Lung (tissue), 12 donors: ENCODE data around the gene ZBTB7B. TPM values are rescaled to one million over a fixed set of nuclear protein-coding genes. Genes with fewer than 3 reads are reported as not detected.

Experiments
- ATAC-seq: fragments of 200-7000 bp; cut with Tn5 transposase; one replicate; pipeline ENCODE4 v1.9.1; 2020; ENCODE audit warnings: moderate number of reproducible peaks; ENCODE audit not compliant: insufficient read depth, low FRiP score
- DNase-seq, 3 donors: peaks; one replicate each; pipeline ENCODE4 v3.0.0-alpha.2; 2013 to 2017
- H3K27ac ChIP-seq, 2 donors: one replicate each; pipeline ENCODE4 v1.5.1; 2013; ENCODE audit warnings: mild to moderate bottlenecking in 2 of 2, moderate library complexity in 2 of 2, control low read depth in 1 of 2, inconsistent platforms in 1 of 2, low read depth in 1 of 2, low read length in 1 of 2
- H3K27me3 ChIP-seq, 3 donors: one replicate each; pipeline ENCODE4 v1.5.1; 2013; ENCODE audit warnings: low read length in 2 of 3; ENCODE audit not compliant: control insufficient read depth in 3 of 3, insufficient read depth in 3 of 3
- H3K36me3 ChIP-seq, 4 donors: one replicate each; pipeline ENCODE4 v1.5.1; 2013; ENCODE audit warnings: low read length in 4 of 4, mild to moderate bottlenecking in 1 of 4, moderate library complexity in 1 of 4; ENCODE audit not compliant: control insufficient read depth in 4 of 4, insufficient read depth in 4 of 4
- H3K4me1 ChIP-seq, 5 donors: one replicate each; pipeline ENCODE4 v1.5.1; 2013; ENCODE audit warnings: low read length in 5 of 5, mild to moderate bottlenecking in 2 of 5, moderate library complexity in 1 of 5; ENCODE audit not compliant: control insufficient read depth in 5 of 5, insufficient read depth in 5 of 5
- H3K4me3 ChIP-seq: one replicate; pipeline ENCODE4 v1.5.1; 2013; ENCODE audit warnings: mild to moderate bottlenecking, control low read depth, moderate library complexity
- H3K9ac ChIP-seq, 2 donors: one replicate each; pipeline ENCODE4 v1.5.1; 2013; ENCODE audit warnings: low read length in 2 of 2, control low read depth in 1 of 2; ENCODE audit not compliant: insufficient read depth in 1 of 2
- H3K9me3 ChIP-seq, 4 donors: one replicate each; pipeline ENCODE4 v1.5.1; 2013; ENCODE audit warnings: low read length in 3 of 4, mild to moderate bottlenecking in 1 of 4, moderate library complexity in 1 of 4; ENCODE audit not compliant: control insufficient read depth in 4 of 4, insufficient read depth in 3 of 4
- WGBS, 2 donors: extraction: QIAGEN DNeasy Blood & Tissue Kit; methylation state at CpG; one replicate each; pipeline ENCODE4 v1.1.7; 2013; 5-methylcytosine and 5-hydroxymethylcytosine counted together
- polyA plus RNA-seq, 2 donors: library from polyadenylated mRNA; stranded (reverse); fragments of 200-250 nt; gene quantifications; one replicate each; pipeline ENCODE4 v1.2.1, GENCODE V29; 2013
- total RNA-seq, 2 donors: library from RNA; depleted of rRNA in 1 of 2; stranded (reverse); fragments of >200 nt in 1 of 2; gene quantifications; one replicate each; pipeline ENCODE4 v1.2.1, GENCODE V29; 2014 to 2021
- TF ChIP-seq, protein P1 (sequence below): IDR thresholded peaks from 2 replicates; pipeline ENCODE4 v1.5.1; 2012; ENCODE audit warnings: mild to moderate bottlenecking; ENCODE audit errors: control extremely low read depth, extremely low read depth
- donor health status: control.
- donor health status: control.
- donor health status: Bipolar disorder and iron deficiency.
- donor health status: healthy.
- donor health status: DM: yes; HTN: yes; CAD: no.

ZBTB7B gene
- total and polyA plus RNA-seq, 4 donors = 41.9 to 83.3 (median 55.2) TPM

DNA sequence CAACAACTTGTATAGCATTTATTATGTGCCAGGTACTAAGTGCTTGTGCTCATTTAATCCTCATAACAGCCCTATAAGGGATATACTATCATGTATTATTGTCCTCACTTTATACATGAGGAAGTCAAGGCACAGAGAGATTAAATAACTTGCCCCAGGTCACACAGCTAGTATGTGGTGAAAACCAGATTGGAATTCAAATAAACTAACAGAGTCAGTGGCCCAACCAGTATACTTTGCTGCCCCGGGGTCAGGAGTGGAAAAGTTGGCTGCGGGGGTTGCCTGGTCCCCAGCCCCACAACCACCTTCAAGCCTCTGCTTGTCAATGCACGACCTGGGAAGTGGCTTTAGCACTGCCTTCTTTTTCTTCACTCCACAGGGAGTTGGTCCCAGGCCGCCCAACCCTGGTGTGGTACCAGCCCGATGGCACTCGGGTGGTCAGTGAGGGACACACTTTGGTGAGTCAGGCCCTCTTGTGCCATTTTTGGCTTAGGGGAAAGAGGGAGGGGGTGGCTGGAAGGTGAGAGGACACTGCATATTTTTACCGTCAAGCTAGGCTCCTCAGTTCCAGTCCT, 51.0 kb downstream of the ZBTB7B start:
- Histone ChIP-seq H3K4me3 (no peak overlapping the region), H3K27ac (peak overlapping the region in 1 of 2 donors; percentile 34), H3K27me3 (no peaks in the 10 kb centered on the region), H3K4me1 (peaks cover 0 to 33% (median 12%) of the 10 kb centered on the region in 5 donors), H3K9me3 (peaks cover 0 to 2% (median 0%) of the 10 kb centered on the region in 4 donors), H3K36me3 (peaks cover 0 to 40% (median 3%) of the 10 kb centered on the region in 4 donors), H3K9ac (no peak overlapping the region)
- no peak for DNase-seq
- WGBS, 2 donors = 90 to 91% methylated on average over 7 of the region's 7 CpGs
- TF ChIP-seq, protein P1, sequence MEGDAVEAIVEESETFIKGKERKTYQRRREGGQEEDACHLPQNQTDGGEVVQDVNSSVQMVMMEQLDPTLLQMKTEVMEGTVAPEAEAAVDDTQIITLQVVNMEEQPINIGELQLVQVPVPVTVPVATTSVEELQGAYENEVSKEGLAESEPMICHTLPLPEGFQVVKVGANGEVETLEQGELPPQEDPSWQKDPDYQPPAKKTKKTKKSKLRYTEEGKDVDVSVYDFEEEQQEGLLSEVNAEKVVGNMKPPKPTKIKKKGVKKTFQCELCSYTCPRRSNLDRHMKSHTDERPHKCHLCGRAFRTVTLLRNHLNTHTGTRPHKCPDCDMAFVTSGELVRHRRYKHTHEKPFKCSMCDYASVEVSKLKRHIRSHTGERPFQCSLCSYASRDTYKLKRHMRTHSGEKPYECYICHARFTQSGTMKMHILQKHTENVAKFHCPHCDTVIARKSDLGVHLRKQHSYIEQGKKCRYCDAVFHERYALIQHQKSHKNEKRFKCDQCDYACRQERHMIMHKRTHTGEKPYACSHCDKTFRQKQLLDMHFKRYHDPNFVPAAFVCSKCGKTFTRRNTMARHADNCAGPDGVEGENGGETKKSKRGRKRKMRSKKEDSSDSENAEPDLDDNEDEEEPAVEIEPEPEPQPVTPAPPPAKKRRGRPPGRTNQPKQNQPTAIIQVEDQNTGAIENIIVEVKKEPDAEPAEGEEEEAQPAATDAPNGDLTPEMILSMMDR = no peak
- no peak for ATAC-seq

DNA sequence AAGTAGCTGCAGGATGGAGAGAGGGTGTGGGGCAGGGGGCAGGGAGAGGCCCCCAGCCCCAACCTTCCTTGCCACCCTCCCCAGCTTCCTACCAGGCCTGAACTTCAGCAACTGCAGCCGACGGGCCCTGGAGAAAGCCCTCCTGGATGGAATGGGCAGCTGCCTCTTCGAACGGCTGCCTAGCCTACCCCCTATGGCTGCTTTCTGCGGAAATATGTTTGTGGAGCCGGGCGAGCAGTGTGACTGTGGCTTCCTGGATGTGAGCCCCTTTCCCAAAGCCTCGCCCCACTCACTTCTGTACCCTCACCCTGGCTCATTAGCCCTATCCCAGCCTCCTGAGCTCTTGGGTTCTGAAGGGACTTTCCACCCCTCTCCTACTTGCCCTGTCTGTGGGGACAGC, 54.5 kb downstream of the ZBTB7B start:
- H3K9me3 ChIP-seq = peaks cover 0 to 2% (median 0%) of the 10 kb centered on the region in 4 donors
- no peak for DNase-seq
- ATAC-seq = no peak
- H3K4me1 ChIP-seq = peaks cover 0 to 16% (median 6%) of the 10 kb centered on the region in 5 donors
- H3K9ac ChIP-seq = no peak overlapping the region
- H3K27ac ChIP-seq = no peak overlapping the region
- WGBS, 2 donors = 95 to 97% methylated on average over 8 of the region's 8 CpGs
- TF ChIP-seq, protein P1 = no peak
- H3K36me3 ChIP-seq = peaks cover 0 to 55% (median 4%) of the 10 kb centered on the region in 4 donors
- no peak overlapping the region for H3K4me3 ChIP-seq
- H3K27me3 ChIP-seq = peaks cover 0 to 4% (median 0%) of the 10 kb centered on the region in 3 donors

DNA sequence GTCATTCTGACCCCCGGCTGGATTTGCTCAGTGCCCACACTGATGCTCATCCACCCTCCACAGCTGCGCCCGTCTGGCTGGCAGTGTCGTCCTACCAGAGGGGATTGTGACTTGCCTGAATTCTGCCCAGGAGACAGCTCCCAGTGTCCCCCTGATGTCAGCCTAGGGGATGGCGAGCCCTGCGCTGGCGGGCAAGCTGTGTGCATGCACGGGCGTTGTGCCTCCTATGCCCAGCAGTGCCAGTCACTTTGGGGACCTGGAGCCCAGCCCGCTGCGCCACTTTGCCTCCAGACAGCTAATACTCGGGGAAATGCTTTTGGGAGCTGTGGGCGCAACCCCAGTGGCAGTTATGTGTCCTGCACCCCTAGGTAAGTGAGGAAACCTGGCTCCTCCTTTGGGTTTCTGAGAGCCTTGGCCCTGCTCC, 55.2 kb downstream of the ZBTB7B start:
- peaks cover 0 to 2% (median 0%) of the 10 kb centered on the region in 4 donors for H3K9me3 ChIP-seq
- no peak overlapping the region for H3K9ac ChIP-seq
- H3K4me1 ChIP-seq = peaks cover 0 to 15% (median 5%) of the 10 kb centered on the region in 5 donors
- H3K27ac ChIP-seq = no peak overlapping the region
- ATAC-seq = no peak
- no peak for DNase-seq
- WGBS, 2 donors = 94 to 99% methylated on average over 13 of the region's 13 CpGs
- H3K27me3 ChIP-seq = peaks cover 0 to 4% (median 0%) of the 10 kb centered on the region in 3 donors
- TF ChIP-seq, protein P1 = no peak
- peaks cover 0 to 55% (median 4%) of the 10 kb centered on the region in 4 donors for H3K36me3 ChIP-seq
- no peak overlapping the region for H3K4me3 ChIP-seq
